Activated CD8-positive, alpha-beta memory T cell treated with anti-CD3 and anti-CD28 coated beads, Interleukin-2, amount 50 U/mL, for 1 hour (primary cell): ENCODE results near the gene NRXN3.

Experiments
- DNase-seq: peaks from one replicate; pipeline ENCODE4 v3.0.0-alpha.2; 2020; ENCODE audit errors: extremely low read depth

Gene NRXN3

GRCh38 chr14:79134361-79134760 lies 964.2 kb downstream of the NRXN3 start:
- DNase-seq: no peak

- no peak for DNase-seq
These were observed 966.2 kb downstream of the NRXN3 start for GRCh38 chr14:79136071-79137044.

- no peak for DNase-seq
These were observed 966.9 kb downstream of the NRXN3 start for GRCh38 chr14:79137045-79137430.

- no peak for DNase-seq
These were observed 967.7 kb downstream of the NRXN3 start for GRCh38 chr14:79137836-79138235.

- no peak for DNase-seq
These were observed 974.7 kb downstream of the NRXN3 start for GRCh38 chr14:79144896-79145295.

GRCh38 chr14:79150226-79150625 lies 980.1 kb downstream of the NRXN3 start:
- no peak for DNase-seq

- DNase-seq: no peak
These were observed 987.2 kb downstream of the NRXN3 start for GRCh38 chr14:79157369-79157768.

GRCh38 chr14:79161571-79161970 lies 991.4 kb downstream of the NRXN3 start:
- no peak for DNase-seq

GRCh38 chr14:79162833-79163232 lies 992.7 kb downstream of the NRXN3 start:
- no peak for DNase-seq

- DNase-seq: no peak
These were observed 995.4 kb downstream of the NRXN3 start for GRCh38 chr14:79165471-79166090.

GRCh38 chr14:79166171-79166570 lies 996.0 kb downstream of the NRXN3 start:
- DNase-seq: no peak

GRCh38 chr14:79167957-79168356 lies 997.8 kb downstream of the NRXN3 start:
- DNase-seq: no peak

- DNase-seq: no peak
These were observed 1005.5 kb downstream of the NRXN3 start for GRCh38 chr14:79175671-79176070.

- DNase-seq: no peak
These were observed 1006.9 kb downstream of the NRXN3 start for GRCh38 chr14:79177106-79177505.

- no peak for DNase-seq
These were observed 1008.5 kb downstream of the NRXN3 start for GRCh38 chr14:79178719-79179118.

GRCh38 chr14:79179985-79180384 lies 1009.8 kb downstream of the NRXN3 start:
- DNase-seq: no peak

- no peak for DNase-seq
These were observed 1010.5 kb downstream of the NRXN3 start for GRCh38 chr14:79180656-79181055.

- DNase-seq: no peak
These were observed 1016.4 kb downstream of the NRXN3 start for GRCh38 chr14:79186523-79186922.

- DNase-seq: no peak
These were observed 1023.7 kb downstream of the NRXN3 start for GRCh38 chr14:79193689-79194477.

- DNase-seq: no peak
These were observed 1026.0 kb downstream of the NRXN3 start for GRCh38 chr14:79196216-79196615.

GRCh38 chr14:79197516-79197915 lies 1027.3 kb downstream of the NRXN3 start:
- no peak for DNase-seq

- no peak for DNase-seq
These were observed 1029.0 kb downstream of the NRXN3 start for GRCh38 chr14:79199217-79199616.
